HAP-1 (cell line): ENCODE measurements around the gene WNT7A.

ENCODE experiments used
- DNase-seq, 2 experiments: peaks; one replicate each; pipeline ENCODE4 v3.0.0-alpha.2; 2016 to 2020; ENCODE audit warnings: low spot score in 2 of 2
- H3K27me3 ChIP-seq: fragments of 250-450 bp; sonication (Bioruptor Pico); 2 replicates; pipeline ENCODE4 v1.5.1; 2020; ENCODE audit warnings: low read depth, mild to moderate bottlenecking, moderate library complexity
- H3K36me3 ChIP-seq: fragments of 250-450 bp; sonication (Bioruptor Pico); replicated peaks from 2 replicates; pipeline ENCODE4 v1.5.1; 2020; ENCODE audit warnings: mild to moderate bottlenecking
- H3K4me1 ChIP-seq: fragments of 250-450 bp; sonication (Bioruptor Pico); 2 replicates; pipeline ENCODE4 v1.5.1; 2020; ENCODE audit warnings: mild to moderate bottlenecking
- H3K4me3 ChIP-seq: fragments of 250-450 bp; sonication (Bioruptor Pico); 2 replicates; pipeline ENCODE4 v1.5.1; 2020; ENCODE audit warnings: mild to moderate bottlenecking, moderate library complexity
- H3K9me3 ChIP-seq: fragments of 250-450 bp; sonication (Bioruptor Pico); 2 replicates; pipeline ENCODE4 v1.5.1; 2020; ENCODE audit warnings: mild to moderate bottlenecking, moderate library complexity
- in situ Hi-C: fragments of 300-500 bp; cut with MboI; formaldehyde crosslinking; loops from 3 replicates; pipeline ENCODE4 v1.14.3; 2020; ENCODE audit warnings: low sequenced_read_pairs, inconsistent platforms, mixed read lengths

WNT7A gene

DNA sequence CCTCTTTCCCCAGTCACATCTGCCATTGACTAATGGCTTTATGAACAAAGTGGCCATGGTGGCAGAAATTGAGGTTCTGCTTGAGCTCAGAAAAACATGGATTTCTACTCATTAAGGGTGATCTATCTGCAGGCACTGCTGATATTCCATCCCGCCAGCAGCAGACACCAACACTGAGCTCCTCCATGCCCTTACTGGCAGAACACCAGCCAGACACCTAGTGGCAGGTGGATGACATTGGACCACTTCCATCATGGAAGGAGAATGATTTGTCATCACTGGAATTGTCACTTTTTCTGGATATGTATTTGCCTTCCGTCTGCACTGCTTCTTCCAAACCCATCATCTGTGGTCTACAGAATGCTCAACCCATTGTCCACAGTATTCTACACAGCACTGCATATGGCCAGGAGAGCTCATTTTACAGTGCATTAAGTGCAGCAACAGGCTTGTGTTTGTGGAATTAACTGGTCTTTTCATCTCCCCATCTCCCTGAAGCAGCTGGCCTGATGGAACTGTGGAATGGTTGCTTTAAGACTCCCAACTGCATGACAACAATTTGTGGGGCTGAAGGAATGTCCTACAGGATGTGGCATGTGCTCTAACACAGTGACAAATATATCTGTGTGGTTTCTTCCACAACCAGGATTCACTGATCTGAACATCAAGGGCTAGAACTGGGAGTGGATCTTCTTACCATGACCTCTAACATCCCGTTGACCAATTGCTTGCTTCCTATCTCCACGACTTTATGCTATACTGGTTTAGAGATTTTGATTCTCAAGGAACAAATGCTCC is 103.4 kb downstream of the WNT7A start:
- Histone ChIP-seq H3K4me3 (no peak overlapping the region), H3K36me3 (no peaks in the 10 kb centered on the region), H3K9me3 (no peaks in the 10 kb centered on the region), H3K4me1 (no peaks in the 10 kb centered on the region), H3K27me3 (peaks cover 11% of the 10 kb centered on the region; the same call in 1 of the 2 replicates)
- in situ Hi-C loops = no loop called here
- DNase-seq = no peak

GRCh38 chr3:13772885-13773745 is 106.8 kb downstream of the WNT7A start:
- no peaks in the 10 kb centered on the region for H3K4me1 ChIP-seq
- no peak overlapping the region for H3K4me3 ChIP-seq
- no peaks in the 10 kb centered on the region for H3K27me3 ChIP-seq
- H3K9me3 ChIP-seq = no peaks in the 10 kb centered on the region
- no peaks in the 10 kb centered on the region for H3K36me3 ChIP-seq
- no peak for DNase-seq
- in situ Hi-C loops = no loop called here

GRCh38 chr3:13772321-13772745 is 107.5 kb downstream of the WNT7A start:
- in situ Hi-C loops = no loop called here
- Histone ChIP-seq H3K27me3 (no peaks in the 10 kb centered on the region), H3K4me1 (no peaks in the 10 kb centered on the region), H3K4me3 (no peak overlapping the region), H3K9me3 (no peaks in the 10 kb centered on the region), H3K36me3 (no peaks in the 10 kb centered on the region)
- no peak for DNase-seq

DNA sequence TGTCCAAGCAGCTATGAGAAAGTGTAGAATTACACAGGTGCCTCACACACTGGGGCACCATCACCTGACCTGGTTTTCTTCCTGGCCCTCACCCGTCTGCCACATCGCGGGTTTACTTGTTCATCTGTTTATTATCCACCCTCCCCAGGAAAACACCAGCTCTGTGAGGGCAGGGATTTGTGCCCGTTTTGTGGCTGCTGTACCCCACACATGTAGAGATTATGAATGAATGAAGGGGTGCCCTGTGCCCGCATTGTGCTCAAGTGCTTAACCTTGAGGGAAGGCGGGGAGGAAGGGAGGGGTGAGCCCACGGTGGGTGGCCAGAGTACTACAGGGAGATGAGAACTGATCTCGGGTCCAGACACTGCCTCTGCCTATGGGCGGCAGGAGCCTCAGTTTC is 108.4 kb downstream of the WNT7A start:
- no peaks in the 10 kb centered on the region for H3K27me3 ChIP-seq
- H3K4me1 ChIP-seq = no peaks in the 10 kb centered on the region
- DNase-seq = no peak
- no peaks in the 10 kb centered on the region for H3K36me3 ChIP-seq
- no peaks in the 10 kb centered on the region for H3K9me3 ChIP-seq
- in situ Hi-C loops = no loop called here
- H3K4me3 ChIP-seq = no peak overlapping the region

DNA sequence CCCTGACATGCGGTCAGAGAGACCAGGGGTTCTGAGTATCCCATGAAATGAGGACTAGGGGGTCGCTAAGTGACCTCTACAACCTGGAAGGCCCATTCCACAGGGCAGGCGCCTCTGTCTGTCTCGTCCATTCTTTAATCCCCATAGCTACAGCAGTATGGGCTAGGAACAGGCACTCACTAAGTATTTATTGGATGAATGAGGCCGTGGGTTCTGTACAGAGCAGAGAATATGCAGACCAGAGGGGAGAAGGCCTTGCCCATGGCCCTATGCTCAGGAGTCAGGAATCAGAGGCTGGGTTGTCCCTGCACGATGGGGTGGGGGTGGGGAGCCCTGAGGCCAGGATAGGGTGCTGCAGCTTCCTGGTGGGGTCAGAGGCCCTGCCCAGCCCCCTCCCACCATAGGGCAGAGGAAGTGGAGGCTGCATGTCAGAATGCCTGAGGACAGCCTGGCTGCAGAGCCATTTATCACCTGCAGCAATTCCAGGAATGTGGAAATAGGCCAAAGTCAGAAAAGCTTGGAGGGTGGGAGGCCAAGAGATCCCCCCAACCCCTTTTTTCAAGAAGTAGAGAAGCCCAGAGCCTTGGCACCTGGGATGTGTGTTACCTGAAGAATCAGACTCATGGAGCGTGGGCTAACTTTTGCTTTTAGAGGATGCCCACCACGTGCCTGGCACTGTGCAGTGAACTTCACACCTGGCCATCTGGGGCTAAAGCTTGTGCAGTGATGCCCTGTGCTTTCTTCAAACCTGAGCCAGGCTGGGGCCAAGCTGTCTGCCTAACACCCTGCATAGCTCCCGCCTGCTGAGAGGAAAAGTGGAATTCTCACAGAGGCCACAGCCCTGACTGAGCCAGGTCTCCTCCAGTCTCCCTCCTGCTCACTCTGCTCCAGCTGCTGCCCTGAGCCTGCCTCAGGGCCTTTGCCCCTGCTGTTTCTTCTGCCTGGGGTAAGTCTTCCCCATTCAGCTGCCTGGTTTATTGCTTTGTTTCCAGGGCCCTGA is 109.4 kb downstream of the WNT7A start:
- Histone ChIP-seq H3K9me3 (no peaks in the 10 kb centered on the region), H3K4me1 (no peaks in the 10 kb centered on the region), H3K4me3 (no peak overlapping the region), H3K36me3 (no peaks in the 10 kb centered on the region), H3K27me3 (no peaks in the 10 kb centered on the region)
- no peak for DNase-seq
- in situ Hi-C loops = no loop called here

DNA sequence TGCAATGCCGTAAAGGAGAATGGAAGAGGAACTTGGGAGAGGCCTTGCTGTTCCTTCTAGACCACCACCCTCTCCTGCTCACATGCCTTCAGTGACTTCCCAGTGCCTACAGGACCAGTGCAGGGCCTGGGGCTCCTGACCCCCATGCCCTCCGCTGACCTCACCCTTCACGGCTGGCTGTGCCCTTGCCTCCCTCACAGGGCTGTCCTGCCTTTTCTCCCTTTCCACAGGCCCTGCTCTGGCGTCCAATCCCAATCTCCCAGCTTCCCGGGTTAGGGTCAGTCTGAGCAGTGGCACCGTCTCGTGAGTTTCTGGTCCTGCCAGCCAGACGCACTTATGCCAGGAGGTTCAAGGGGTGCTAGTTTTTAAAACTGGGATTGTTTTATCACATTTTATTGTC is 110.4 kb downstream of the WNT7A start:
- no peaks in the 10 kb centered on the region for H3K9me3 ChIP-seq
- no peaks in the 10 kb centered on the region for H3K4me1 ChIP-seq
- in situ Hi-C loops = no loop called here
- no peak for DNase-seq
- H3K4me3 ChIP-seq = no peak overlapping the region
- H3K36me3 ChIP-seq = no peaks in the 10 kb centered on the region
- no peaks in the 10 kb centered on the region for H3K27me3 ChIP-seq

DNA sequence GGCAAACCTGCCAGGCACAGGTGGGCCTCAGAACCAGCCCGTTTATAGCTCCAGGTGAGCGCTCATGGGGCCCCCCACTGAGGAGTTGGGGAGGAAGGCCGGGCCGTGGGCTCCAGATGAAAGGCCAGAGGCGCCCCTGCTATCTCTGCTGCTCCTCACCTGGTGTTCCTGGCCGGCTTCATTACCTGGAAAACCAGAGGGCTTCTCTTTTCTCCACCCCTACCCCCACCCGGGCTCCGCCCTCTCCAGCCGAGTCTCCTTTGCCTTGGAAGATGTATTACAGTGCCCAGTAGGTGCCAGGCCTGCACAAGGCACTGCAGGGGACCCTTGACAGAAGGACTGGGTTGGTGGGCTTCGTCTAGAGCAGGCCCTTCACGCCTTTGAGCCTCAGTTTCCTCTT is 111.4 kb downstream of the WNT7A start:
- H3K9me3 ChIP-seq = no peaks in the 10 kb centered on the region
- in situ Hi-C loops = no loop called here
- no peaks in the 10 kb centered on the region for H3K27me3 ChIP-seq
- no peaks in the 10 kb centered on the region for H3K4me1 ChIP-seq
- H3K4me3 ChIP-seq = no peak overlapping the region
- no peaks in the 10 kb centered on the region for H3K36me3 ChIP-seq
- DNase-seq = no peak

DNA sequence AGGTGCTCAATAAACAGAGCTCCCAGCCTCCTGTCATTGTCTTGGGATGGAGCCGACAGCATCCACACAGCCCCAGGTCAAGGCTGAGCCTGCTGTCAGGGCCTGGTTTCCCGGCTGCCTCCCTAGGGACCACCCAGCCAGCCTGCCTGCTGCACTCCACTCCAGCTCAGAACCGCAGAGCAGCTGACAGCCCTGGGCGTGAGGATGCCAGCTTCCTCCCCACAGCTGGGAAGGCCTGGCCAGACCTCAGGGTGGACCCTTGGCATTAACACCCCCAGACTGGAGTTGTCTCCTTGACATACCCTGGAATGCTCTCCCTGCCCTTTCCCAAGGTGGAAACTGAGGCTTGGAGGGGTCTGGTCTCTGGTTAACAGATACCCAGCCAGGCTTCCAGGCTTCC is 112.0 kb downstream of the WNT7A start:
- in situ Hi-C loops = no loop called here
- Histone ChIP-seq H3K4me1 (no peaks in the 10 kb centered on the region), H3K36me3 (no peaks in the 10 kb centered on the region), H3K27me3 (no peaks in the 10 kb centered on the region), H3K4me3 (no peak overlapping the region), H3K9me3 (no peaks in the 10 kb centered on the region)
- DNase-seq = no peak

DNA sequence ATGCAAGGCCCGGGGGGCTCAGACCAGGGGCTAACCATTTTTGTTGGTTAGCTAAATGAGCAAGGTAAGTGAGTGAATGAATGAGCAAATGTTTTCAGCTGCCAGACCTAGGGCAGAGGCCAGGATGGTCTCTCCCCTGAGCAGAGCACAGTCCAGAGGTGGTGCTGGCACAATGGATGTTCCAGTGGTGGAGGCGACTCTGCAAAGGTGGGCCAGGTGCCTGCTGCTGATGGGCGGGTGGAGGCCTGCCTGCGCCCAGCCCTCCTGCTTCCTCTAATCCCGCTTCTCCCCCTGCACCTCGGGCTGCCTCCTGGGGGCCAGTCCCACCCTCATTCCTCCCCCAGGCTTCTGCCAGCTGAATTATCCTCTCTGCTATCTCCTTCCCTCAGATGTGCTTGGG is 112.8 kb downstream of the WNT7A start:
- no peak for DNase-seq
- in situ Hi-C loops = no loop called here
- no peaks in the 10 kb centered on the region for H3K36me3 ChIP-seq
- H3K27me3 ChIP-seq = no peaks in the 10 kb centered on the region
- H3K9me3 ChIP-seq = no peaks in the 10 kb centered on the region
- H3K4me1 ChIP-seq = no peaks in the 10 kb centered on the region
- no peak overlapping the region for H3K4me3 ChIP-seq
